ENCODE measurements around the gene SPINDOC.
A peak's percentile ranks its signal among the peaks of the same experiment; 100 is the strongest.
"Not testable (repeated sequence)": the region's sequence is repeated elsewhere in the genome, so short reads cannot be mapped to it uniquely, and the experiment has no call there.

The SPINDOC gene

GRCh38 chr11:63791495-63792167, 21.6 kb upstream of the SPINDOC start:
- no peak for DNase-seq

GRCh38 chr11:63793161-63793560, 20.1 kb upstream of the SPINDOC start:
- DNase-seq, result no peak

DNA sequence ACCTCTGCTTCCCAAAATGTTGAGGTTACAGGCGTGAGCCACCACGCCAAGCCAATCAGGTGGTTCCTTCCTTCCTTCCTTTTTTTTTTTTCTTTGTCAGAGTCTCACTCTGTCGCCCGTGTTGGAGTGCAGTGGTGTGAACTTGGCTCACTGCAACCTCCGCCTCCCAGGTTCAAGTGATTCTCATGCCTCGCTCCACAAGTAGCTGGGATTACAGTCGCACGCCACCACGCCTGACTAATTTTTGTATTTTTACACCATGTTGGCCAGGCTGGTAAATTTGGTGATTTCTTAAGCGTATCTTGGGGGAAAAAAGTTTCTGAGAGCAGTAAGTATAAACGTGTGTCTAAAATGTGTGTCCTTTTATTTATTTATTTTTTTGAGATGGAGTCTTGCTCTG, 18.2 kb upstream of the SPINDOC start:
- DNase-seq, result no peak

- no peak for DNase-seq
Measured at GRCh38 chr11:63800921-63801320, 12.3 kb upstream of the SPINDOC start.

DNA sequence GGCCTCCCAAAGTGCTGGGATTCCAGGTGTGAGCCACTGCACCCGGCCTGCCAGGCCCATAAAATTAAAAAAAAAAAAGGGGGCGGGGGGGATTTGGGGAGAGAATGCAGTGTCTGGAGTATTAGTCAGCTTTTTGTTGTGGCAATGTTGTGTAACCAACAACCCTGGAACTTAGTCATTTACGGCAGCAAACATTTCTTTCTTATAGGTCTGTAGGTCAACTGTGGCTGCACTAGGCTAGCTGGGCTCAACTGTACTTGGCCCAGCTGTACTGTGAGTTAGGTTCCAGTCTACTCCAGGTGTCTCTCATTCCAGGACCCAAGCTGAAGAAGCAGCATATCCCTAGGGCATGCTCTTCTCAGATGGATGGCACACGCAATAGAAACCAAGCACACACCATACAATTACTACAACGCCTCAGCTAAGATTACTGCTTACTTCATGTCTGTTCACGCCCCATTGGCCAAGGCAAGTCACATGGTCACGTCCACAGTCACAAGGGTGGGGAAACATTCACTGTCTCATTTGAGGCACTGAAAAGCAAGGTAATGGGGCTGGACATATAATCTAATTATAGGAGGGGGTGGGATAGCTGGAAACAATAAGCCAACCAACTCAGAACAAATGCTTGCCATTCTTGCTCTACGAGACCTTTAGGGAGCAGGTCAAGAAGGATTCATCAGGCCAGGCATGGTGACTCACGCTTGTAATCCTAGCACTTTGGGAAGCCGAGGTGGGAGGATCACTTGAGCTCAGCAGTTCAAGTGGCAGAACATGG, 10.4 kb upstream of the SPINDOC start:
- DNase-seq, result no peak

- no peak for DNase-seq
Measured at GRCh38 chr11:63804259-63804658, 9.0 kb upstream of the SPINDOC start.

GRCh38 chr11:63805844-63806415, 7.3 kb upstream of the SPINDOC start:
- no peak for DNase-seq

DNA sequence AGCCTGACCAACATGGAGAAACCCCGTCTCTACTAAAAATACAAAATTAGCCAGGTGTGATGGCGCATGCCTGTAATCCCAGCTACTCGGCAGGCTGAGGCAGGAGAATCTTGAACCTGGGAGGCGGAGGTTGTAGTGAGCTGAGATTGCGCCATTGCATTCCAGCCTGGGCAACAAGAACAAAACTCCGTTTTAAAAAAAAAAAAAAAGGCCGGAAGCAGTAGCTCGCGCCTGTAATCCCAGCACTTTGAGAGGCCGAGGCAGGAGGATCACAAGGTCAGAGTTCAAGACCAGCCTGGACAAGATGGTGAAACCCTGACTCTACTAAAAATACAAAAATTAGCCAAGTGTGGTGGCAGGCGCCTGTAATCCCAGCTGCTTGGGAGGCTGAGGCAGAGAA, 2.9 kb upstream of the SPINDOC start:
- DNase-seq, result not testable (repeated sequence)

GRCh38 chr11:63811522-63811921, 1.7 kb upstream of the SPINDOC start:
- DNase-seq, result no peak

DNA sequence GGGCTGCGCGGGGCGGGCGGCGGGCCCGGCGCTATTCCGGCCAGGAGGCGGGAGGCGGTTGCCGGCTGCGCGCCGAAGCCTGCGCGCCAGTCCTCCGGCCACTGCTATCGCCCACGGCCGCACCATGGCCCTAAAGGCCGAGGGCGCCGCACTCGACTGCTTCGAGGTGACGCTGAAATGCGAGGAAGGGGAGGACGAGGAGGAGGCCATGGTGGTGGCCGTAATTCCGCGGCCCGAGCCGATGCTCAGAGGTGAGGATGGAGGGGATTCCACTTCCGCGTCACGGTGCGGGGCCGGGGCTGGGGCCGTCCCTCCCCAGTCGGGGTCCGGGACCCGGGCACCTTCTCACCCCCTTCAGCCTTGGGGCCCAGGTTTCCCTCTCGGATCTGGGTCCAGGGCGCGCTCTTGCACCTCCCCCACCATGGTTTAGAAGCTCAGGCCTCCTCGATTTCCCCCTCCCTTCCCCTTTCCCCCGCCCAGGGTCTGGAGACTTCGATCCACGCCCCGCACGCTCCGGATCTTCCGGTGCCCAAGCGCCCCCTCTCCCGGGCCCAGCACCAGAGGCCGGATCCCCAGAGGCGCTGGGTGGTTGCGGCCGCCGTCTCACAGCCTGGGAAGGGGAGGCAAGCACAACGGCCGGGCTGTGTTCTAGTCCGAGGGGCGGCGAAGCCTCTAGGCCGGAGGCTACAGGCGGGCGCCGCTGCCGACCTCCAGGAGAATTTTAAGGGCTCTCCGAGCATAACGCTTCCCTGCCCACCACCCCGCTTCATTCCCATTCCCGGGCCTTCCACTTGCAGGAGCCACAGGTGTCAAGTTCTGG, 517 bp downstream of the SPINDOC start:
- no peak for DNase-seq

- DNase-seq, result no peak
Measured at GRCh38 chr11:63814383-63814736, 1.1 kb downstream of the SPINDOC start.

DNA sequence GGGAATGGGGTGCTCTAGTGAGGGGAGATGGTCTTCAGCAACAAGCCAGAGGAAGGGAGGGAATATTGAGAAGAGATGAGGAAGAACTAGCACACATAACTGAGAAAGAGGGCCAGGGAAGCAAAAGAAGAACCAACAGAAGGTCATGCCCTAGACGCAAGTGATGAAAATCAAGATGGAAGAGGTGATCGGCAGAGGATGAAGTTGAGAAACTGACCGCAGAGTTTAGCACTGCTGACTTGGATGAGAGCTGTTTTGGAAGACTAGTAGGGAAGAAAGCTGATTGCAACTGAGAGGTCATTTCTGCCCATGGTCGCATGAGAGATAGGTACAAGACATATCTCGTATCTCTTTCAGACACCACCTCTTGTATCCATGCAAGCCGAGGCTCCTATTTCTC, 2.9 kb downstream of the SPINDOC start:
- no peak for DNase-seq

DNA sequence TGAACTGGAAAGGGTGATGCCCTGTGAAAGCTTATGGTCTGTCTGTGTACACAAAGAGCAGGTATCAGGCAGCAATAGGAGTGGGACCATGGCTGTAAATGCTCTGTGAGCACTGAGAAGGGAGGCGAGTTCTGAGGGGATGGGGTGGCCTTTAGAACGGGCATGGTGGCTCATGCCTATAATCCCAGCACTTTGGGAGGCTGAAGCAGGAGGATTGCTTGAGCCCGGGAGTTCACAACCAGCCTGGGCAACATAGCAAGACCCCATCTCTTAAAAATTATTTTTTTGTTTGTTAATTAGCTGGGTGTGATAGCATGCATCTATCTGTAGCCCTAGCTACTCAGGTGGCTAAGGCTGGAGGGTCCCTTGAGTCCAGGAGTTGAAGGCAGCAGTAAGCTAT, 3.5 kb downstream of the SPINDOC start:
- no peak for DNase-seq

DNA sequence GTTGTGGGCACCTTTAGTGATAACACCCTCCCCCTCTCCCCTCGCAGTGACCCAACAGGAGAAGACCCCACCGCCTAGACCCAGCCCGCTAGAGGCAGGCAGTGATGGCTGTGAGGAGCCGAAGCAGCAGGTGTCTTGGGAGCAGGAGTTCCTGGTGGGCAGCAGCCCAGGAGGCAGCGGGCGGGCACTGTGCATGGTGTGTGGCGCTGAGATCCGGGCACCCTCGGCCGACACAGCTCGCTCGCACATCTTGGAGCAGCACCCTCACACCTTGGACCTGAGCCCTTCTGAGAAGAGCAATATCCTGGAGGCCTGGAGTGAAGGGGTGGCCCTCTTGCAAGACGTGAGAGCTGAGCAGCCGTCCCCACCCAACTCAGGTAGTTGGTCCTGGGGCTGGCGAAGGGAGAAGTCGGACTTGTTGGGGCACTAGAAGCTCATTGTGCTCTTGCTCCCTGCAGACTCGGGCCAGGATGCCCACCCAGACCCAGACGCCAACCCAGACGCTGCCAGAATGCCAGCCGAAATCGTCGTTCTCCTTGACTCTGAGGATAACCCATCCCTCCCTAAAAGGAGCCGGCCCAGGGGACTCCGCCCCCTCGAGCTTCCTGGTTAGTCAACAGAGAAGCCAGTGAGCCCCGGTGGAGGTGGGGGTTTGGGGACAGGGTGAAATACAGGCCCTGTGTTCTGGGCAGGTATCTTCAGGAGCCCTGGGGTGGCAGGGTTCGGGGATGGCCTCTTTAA, 4.7 kb downstream of the SPINDOC start:
- no peak for DNase-seq

GRCh38 chr11:63818609-63819008, 5.4 kb downstream of the SPINDOC start:
- DNase-seq, result no peak

- peak; percentile 9 for DNase-seq
Measured at GRCh38 chr11:63821411-63821810, 8.2 kb downstream of the SPINDOC start.

DNA sequence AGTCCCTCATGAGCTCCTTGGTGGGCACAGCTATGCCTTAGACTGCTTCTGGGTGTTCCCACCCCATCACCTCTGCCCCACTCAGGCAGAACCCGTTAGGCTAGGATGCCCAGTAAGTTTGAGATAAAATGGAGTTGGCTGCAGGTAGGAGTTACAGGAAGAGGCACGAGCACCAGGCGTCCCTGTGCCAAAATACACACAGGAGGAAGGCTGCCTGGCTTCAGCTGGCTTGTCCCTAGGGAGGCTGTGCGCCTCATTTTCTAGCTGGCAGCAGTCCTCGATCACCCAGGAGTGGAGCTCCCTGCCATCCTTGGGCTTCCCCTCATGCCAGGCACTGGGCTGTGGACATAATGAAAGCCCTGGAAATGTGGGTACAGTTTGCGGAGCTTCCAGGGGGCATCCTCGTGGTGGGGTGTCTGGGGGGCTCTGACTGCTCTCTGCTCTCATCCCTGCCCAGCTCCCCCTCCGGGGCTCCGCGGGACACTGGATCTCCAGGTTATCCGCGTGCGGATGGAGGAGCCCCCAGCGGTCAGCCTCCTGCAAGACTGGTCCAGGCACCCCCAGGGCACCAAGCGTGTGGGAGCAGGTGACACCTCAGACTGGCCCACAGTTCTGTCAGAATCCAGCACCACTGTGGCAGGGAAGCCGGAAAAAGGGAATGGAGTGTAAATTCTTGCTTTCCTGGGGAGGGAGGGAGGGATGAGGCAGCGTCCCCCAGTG, 13.4 kb downstream of the SPINDOC start:
- peak; percentile 74 for DNase-seq

DNA sequence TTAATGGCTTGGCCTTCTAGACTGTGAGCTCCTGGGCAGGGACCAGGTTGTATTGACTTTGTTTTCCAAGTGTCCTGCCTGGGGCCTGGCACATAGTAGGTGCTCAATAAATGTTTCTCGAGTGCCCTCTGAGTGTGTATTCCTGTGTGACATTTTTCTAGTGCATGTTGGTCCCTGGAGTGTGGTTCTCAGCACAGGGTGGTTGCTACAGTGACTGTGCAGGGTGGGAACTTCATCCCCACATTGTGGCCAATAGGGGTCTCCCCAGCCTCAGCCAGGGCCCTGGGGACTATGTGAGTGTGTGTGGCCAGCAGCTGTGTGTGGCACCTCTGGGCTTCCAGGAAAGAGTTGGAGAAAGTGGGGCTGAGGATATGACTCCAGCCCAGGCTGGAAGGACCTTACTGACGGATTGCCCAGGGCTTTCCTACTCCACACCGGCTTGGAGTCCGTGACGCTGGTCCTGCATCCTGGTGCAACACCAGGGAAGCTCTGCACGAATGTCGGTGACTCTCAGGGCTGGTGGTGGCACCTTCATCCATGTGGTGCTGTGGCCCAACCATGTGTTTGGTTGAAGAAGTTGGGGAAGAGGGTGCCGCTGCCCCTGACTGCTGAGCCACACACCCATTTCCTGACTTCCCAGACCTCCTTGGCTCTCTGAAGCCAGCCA, 16.7 kb downstream of the SPINDOC start:
- no peak for DNase-seq

DNA sequence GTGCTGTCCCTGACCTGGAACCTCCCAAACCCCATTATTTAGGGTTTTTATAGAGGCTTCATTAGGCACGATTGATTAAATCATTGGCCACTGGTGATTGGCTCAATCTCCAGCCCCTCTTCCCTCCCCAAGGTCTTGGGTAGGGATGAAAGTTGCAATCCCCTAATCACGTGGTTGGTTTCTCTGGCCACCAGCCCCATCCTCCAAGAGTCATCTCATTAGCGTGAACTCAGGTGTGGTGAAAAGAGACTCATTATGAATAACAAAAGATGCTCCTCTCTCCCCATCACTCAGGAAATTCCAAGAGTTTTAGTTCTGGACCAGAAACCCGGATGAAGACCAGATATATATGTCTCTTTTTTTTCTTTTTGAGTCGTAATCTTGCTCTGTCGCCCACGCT, 18.1 kb downstream of the SPINDOC start:
- DNase-seq, result no peak

GRCh38 chr11:63832336-63832735, 19.1 kb downstream of the SPINDOC start:
- DNase-seq, result no peak

GRCh38 chr11:63833048-63833447, 19.8 kb downstream of the SPINDOC start:
- no peak for DNase-seq

Data from NCI-H2029 treated with DMSO at 0.1 percent for 48 hours (cell line).